ENCODE measurements around the gene PDRG1.

DNA sequence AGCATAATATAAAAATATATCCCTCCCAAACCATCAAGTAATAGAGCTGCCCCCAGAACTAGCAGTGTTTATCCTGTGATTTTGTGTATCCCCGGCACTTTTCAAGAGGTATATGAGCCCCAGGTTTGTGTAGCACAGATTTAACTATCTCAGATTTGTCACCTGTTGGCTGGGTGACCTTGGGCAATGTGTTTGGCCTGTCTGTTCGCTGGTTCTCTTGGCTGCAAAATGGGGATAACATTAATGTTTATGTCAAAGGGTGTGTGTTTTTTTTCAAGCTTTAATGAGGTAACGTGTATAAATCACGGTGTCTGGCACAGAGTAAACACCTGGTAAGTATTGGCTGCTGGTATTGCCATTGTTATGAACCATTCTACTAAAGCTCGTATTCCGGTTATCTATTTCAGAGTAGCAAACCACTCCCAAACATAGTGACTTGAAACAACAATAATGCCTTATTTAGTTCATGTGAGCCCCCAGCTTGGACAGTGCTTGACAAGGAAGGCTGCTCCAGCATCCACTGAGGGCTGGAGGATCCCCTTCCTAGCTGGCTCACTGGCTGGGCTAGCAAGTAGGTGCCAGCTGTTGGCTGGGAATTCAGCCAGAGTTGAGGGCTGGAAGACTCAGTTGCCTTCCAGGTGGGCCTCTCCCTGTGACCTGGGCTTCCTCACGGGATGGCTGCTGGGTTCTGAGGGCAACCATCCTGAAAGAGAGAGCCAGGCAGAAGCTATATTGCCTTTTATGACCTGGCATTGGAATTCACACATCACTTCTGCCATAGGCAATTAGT, 36.2 kb downstream of the PDRG1 start:
- no peak for TF ChIP-seq POLR2A (IDR thresholded peaks at IDR 0.05)
- TF ChIP-seq CTCF (IDR thresholded peaks at IDR 0.05), result no peak

Data from right lobe of liver (tissue), 4 donors.